GM10248 (cell line): Measurements from ENCODE around the gene EIF4E3.

ENCODE experiments used
- CTCF ChIA-PET: fragments of 300-600 bp; sonication (Branson Sonifier 250); formaldehyde crosslinking; extraction: SDS; loops from one replicate; lab custom pipeline; 2021; ENCODE audit warnings: antibody characterized with exemption; lab: Yijun Ruan, JAX
- POLR2A ChIA-PET: fragments of 350-650 bp; sonication (Branson Sonifier 250); formaldehyde crosslinking; extraction: SDS; loops from one replicate; lab custom pipeline; 2020; ENCODE audit warnings: antibody characterized with exemption; lab: Yijun Ruan, JAX
- DNase-seq: peaks from one replicate; pipeline ENCODE4 v3.0.0; 2012; ENCODE audit errors: extremely low spot score
- TF ChIP-seq, protein P1 (sequence below): IDR thresholded peaks from 2 replicates; pipeline ENCODE4 v1.5.1; 2012; ENCODE audit warnings: mild to moderate bottlenecking, low read depth; ENCODE audit errors: extremely low read depth, missing control alignments, control extremely low read depth

The EIF4E3 gene

DNA sequence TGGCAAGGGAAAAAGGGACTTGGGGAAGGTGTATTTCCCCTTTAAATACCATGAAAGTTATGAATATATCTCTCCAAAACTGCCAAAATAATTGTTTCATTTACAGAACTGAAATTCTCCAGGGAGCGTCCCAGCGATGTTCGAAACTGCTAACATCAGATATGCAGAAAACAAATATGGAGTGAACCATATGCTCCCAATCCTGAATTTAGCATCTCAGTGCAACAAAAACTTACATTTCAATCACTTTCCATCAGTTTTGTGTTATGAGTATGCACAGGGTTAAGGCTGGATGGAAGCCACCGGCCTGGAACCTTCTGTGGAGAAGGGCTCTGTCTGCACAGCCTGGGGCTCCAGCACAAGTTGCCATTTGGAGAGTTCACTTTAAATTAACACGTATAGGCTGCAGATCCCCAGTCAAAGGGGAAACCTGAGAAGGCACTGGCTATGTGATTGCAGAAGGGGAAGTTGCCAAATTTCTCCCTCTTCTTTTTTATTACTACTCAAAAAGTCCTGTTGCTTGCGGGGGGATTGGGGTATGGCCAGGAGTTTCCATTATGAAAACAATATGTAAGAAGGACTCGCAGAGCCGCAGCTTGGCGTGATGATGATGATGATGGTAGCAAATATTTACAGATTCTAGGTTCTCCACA, 84.7 kb downstream of the EIF4E3 start:
- no peak for DNase-seq
- POLR2A ChIA-PET: no interaction called here
- CTCF ChIA-PET: interaction anchor here (0.8 to 1.5 kb wide), 4 partner anchors 9 to 152 kb away, joined by 3 to 4 read pairs (median 3); no protein-coding TSS in a partner anchor
- TF ChIP-seq, protein P1, sequence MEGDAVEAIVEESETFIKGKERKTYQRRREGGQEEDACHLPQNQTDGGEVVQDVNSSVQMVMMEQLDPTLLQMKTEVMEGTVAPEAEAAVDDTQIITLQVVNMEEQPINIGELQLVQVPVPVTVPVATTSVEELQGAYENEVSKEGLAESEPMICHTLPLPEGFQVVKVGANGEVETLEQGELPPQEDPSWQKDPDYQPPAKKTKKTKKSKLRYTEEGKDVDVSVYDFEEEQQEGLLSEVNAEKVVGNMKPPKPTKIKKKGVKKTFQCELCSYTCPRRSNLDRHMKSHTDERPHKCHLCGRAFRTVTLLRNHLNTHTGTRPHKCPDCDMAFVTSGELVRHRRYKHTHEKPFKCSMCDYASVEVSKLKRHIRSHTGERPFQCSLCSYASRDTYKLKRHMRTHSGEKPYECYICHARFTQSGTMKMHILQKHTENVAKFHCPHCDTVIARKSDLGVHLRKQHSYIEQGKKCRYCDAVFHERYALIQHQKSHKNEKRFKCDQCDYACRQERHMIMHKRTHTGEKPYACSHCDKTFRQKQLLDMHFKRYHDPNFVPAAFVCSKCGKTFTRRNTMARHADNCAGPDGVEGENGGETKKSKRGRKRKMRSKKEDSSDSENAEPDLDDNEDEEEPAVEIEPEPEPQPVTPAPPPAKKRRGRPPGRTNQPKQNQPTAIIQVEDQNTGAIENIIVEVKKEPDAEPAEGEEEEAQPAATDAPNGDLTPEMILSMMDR: no peak

DNA sequence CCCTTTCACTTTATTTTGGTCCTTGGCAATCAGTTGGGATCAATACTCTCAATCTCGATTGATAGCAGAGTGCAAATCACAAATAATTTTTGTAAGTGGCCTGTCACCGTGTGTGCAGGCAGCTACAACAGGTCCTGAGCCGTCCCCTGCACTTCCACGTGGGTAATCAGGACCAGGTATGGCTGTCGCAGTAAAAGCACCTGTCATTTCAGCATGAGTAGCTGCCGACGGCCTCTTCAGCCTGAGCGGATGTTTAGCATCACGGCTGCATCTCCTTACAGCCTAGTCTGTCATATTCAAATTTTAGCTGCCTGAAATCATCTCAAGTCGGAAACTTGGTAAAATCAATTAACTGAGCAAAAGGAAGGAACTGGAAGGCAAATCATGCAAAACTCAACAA, 88.7 kb downstream of the EIF4E3 start:
- TF ChIP-seq, protein P1: no peak
- no peak for DNase-seq
- ChIA-PET CTCF (no interaction called here), POLR2A (no interaction called here)

DNA sequence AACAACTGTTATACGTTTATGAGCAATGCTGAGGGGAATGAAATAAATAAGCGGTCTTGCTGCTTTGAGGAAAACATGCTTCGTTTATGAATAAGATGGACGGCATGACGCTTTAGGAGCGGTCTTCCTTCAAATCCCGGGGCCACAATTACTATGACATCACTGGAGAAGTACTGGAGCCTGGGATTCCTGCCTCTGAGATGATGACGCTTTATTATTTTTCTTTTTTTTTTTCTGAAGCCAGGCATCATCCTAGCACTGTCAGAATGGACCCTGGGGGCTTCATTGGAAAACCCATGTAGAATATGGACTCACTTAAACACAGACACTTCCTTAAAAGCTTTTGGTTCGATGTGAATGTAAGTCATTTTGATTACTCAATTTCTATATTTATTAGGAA, 89.2 kb downstream of the EIF4E3 start:
- CTCF ChIA-PET: no interaction called here
- POLR2A ChIA-PET: no interaction called here
- TF ChIP-seq, protein P1: no peak
- DNase-seq: no peak

DNA sequence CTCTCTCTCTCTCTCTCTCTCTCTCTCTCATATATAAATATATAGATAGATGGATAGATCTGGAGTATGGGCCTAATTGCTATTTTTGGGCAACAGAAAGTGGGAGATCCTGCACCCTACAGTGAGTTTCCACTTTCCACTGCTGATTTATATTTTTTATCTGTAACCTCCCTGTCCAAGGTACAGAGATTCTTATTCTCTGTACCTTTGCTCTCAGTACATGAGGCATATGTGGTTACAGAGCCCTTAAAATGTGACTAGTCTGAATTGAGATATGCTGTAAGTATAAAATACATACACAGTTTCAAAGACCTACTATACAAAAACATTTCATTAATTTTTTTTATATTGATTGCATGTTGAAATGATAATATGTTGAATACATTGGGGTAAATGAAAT, 90.5 kb downstream of the EIF4E3 start:
- ChIA-PET POLR2A (no interaction called here), CTCF (no interaction called here)
- no peak for DNase-seq
- TF ChIP-seq, protein P1: no peak

DNA sequence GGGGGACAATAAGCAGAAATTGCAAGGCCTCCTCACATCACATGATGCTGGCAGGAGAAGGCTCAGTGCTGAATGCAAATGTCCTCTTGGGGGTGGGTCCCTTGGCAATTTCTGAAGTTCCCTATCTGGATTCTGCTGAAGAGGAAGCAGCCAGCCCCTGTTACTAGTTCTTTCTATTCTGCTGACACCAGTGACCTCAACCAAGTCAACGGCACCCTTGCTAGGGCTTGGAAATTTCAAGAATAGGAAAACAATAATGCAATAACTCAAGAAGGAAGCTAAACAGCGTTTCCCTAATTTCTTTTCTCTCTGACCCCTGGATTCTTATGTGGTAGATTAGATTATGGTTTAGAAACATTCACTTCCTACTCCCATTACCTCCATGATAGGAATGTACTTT, 95.5 kb downstream of the EIF4E3 start:
- POLR2A ChIA-PET: no interaction called here
- DNase-seq: no peak
- CTCF ChIA-PET: no interaction called here
- TF ChIP-seq, protein P1: no peak

DNA sequence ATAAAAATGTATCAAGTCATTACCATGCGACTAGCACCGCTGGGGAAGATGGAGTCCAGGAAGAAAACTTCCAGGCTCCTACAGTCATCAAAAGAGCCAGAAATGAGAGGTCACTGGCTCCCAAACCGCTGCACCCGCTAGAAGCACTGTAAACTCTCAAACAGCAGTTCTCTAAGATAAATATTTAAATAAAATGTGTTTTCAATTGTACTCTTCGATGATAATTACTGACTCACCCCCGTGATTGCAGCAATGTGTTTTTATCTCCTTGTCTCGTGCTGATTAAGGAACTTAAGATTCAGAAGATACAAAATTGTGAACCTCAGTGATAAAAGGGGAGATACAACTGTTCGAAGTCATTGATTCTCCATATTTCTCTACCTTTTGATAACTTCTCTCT, 95.9 kb downstream of the EIF4E3 start:
- TF ChIP-seq, protein P1: no peak
- ChIA-PET CTCF (no interaction called here), POLR2A (no interaction called here)
- DNase-seq: no peak
